GM12801 (cell line): ENCODE results near the gene SDK1.

Experiments used
- CTCF ChIP-seq: IDR thresholded peaks from one replicate; pipeline ENCODE4 v1.5.1; 2011; ENCODE audit warnings: control low read depth; ENCODE audit not compliant: insufficient read length; ENCODE audit errors: extremely low read depth

The SDK1 gene

GRCh38 chr7:3538041-3538440 is 237.0 kb downstream of the SDK1 start:
- no peak for TF ChIP-seq CTCF

- no peak for TF ChIP-seq CTCF
Measured at GRCh38 chr7:3540456-3541220, 239.6 kb downstream of the SDK1 start.

GRCh38 chr7:3544202-3544601 is 243.2 kb downstream of the SDK1 start:
- TF ChIP-seq CTCF: no peak

- TF ChIP-seq CTCF: no peak
Measured at GRCh38 chr7:3548815-3549214, 247.8 kb downstream of the SDK1 start.

- no peak for TF ChIP-seq CTCF
Measured at GRCh38 chr7:3549601-3550000, 248.5 kb downstream of the SDK1 start.

- TF ChIP-seq CTCF: no peak
Measured at GRCh38 chr7:3551536-3551935, 250.5 kb downstream of the SDK1 start.

- TF ChIP-seq CTCF: no peak
Measured at GRCh38 chr7:3552499-3552898, 251.4 kb downstream of the SDK1 start.
